ENCODE measurements around the gene TMEM255B.

Gene TMEM255B

GRCh38 chr13:113732176-113732960, 26.7 kb upstream of the TMEM255B start:
- H2AFZ ChIP-seq (ENCODE audit: low read length): no peak overlapping the region
- no peaks in the 10 kb centered on the region for H3K79me2 ChIP-seq (ENCODE audit: insufficient read depth, low read length)
- TF ChIP-seq CTCF (conservative IDR thresholded peaks at IDR 0.05; ENCODE audit: low read length) (no peak), EZH2phosphoT487 (IDR thresholded peaks at IDR 0.05; ENCODE audit: borderline replicate concordance) (no peak)
- no peaks in the 10 kb centered on the region for H3K27me3 ChIP-seq (ENCODE audit: insufficient read depth, low read length, poor library complexity, severe bottlenecking)
- H3K9ac ChIP-seq (ENCODE audit: low read depth, low read length, poor library complexity, severe bottlenecking): no peak overlapping the region
- H3K36me3 ChIP-seq (ENCODE audit: insufficient read depth, low read length): no peaks in the 10 kb centered on the region
- H3K4me3 ChIP-seq (ENCODE audit: low read length, poor library complexity, severe bottlenecking): no peak overlapping the region
- no peaks in the 10 kb centered on the region for H3K4me1 ChIP-seq (ENCODE audit: insufficient read depth, low read length, poor library complexity, severe bottlenecking)
- no peaks in the 10 kb centered on the region for H4K20me1 ChIP-seq (ENCODE audit: insufficient read depth, low read length, poor library complexity, severe bottlenecking)
- no peak overlapping the region for H3K4me2 ChIP-seq (ENCODE audit: low read depth, low read length, poor library complexity, severe bottlenecking)
- H3F3A ChIP-seq (ENCODE audit: low read depth): no peaks in the 10 kb centered on the region
- H3K9me2 ChIP-seq (replicated peaks; ENCODE audit: low read depth, low read length): no peaks in the 10 kb centered on the region
- peaks cover 5% of the 10 kb centered on the region; the same call in 1 of the 2 replicates for H3K9me3 ChIP-seq (ENCODE audit: insufficient read depth, low read depth, low read length)

- no peak for TF ChIP-seq CTCF (conservative IDR thresholded peaks at IDR 0.05; ENCODE audit: low read length)
- TF ChIP-seq EZH2phosphoT487 (IDR thresholded peaks at IDR 0.05; ENCODE audit: borderline replicate concordance): no peak
- no peaks in the 10 kb centered on the region for H3K4me1 ChIP-seq (ENCODE audit: insufficient read depth, low read length, poor library complexity, severe bottlenecking)
- H3K4me2 ChIP-seq (ENCODE audit: low read depth, low read length, poor library complexity, severe bottlenecking): no peak overlapping the region
Observed at GRCh38 chr13:113732961-113733950, 25.8 kb upstream of the TMEM255B start.

GRCh38 chr13:113734099-113734825, 24.8 kb upstream of the TMEM255B start:
- Histone ChIP-seq H3K27me3 (ENCODE audit: insufficient read depth, low read length, poor library complexity, severe bottlenecking) (no peaks in the 10 kb centered on the region), H4K20me1 (ENCODE audit: insufficient read depth, low read length, poor library complexity, severe bottlenecking) (no peaks in the 10 kb centered on the region), H3K79me2 (ENCODE audit: insufficient read depth, low read length) (no peaks in the 10 kb centered on the region), H3K4me3 (ENCODE audit: low read length, poor library complexity, severe bottlenecking) (no peak overlapping the region), H2AFZ (ENCODE audit: low read length) (no peak overlapping the region), H3K4me2 (ENCODE audit: low read depth, low read length, poor library complexity, severe bottlenecking) (no peak overlapping the region), H3F3A (ENCODE audit: low read depth) (no peaks in the 10 kb centered on the region), H3K9me3 (ENCODE audit: insufficient read depth, low read depth, low read length) (peaks cover 5% of the 10 kb centered on the region; the same call in 1 of the 2 replicates), H3K4me1 (ENCODE audit: insufficient read depth, low read length, poor library complexity, severe bottlenecking) (no peaks in the 10 kb centered on the region), H3K9me2 (replicated peaks; ENCODE audit: low read depth, low read length) (no peaks in the 10 kb centered on the region), H3K9ac (ENCODE audit: low read depth, low read length, poor library complexity, severe bottlenecking) (no peak overlapping the region), H3K36me3 (ENCODE audit: insufficient read depth, low read length) (no peaks in the 10 kb centered on the region)
- TF ChIP-seq CTCF (conservative IDR thresholded peaks at IDR 0.05; ENCODE audit: low read length) (no peak), EZH2phosphoT487 (IDR thresholded peaks at IDR 0.05; ENCODE audit: borderline replicate concordance) (no peak)

More at GRCh38 chr13:113732961-113733950, 25.8 kb upstream of the TMEM255B start:
- Histone ChIP-seq H3K79me2 (ENCODE audit: insufficient read depth, low read length) (no peaks in the 10 kb centered on the region), H3K9ac (ENCODE audit: low read depth, low read length, poor library complexity, severe bottlenecking) (no peak overlapping the region), H3K9me3 (ENCODE audit: insufficient read depth, low read depth, low read length) (peaks cover 5% of the 10 kb centered on the region; the same call in 1 of the 2 replicates), H3K36me3 (ENCODE audit: insufficient read depth, low read length) (no peaks in the 10 kb centered on the region), H3K27me3 (ENCODE audit: insufficient read depth, low read length, poor library complexity, severe bottlenecking) (no peaks in the 10 kb centered on the region), H3F3A (ENCODE audit: low read depth) (no peaks in the 10 kb centered on the region), H4K20me1 (ENCODE audit: insufficient read depth, low read length, poor library complexity, severe bottlenecking) (no peaks in the 10 kb centered on the region), H3K9me2 (replicated peaks; ENCODE audit: low read depth, low read length) (no peaks in the 10 kb centered on the region), H2AFZ (ENCODE audit: low read length) (no peak overlapping the region), H3K4me3 (ENCODE audit: low read length, poor library complexity, severe bottlenecking) (no peak overlapping the region)
